Nephron (organoid): ENCODE measurements around the gene NRM.
A peak's percentile ranks its signal among the peaks of the same experiment; 100 is the strongest.

Experiments
- H3K27ac Mint-ChIP-seq, 3 experiments: 2 replicates each; pipeline ENCODE4 v1.8.0; 2020; ENCODE audit warnings: mixed read lengths in 3 of 3, mild to moderate bottlenecking in 2 of 3, moderate library complexity in 1 of 3
- H3K27me3 Mint-ChIP-seq: 2 replicates; pipeline ENCODE4 v1.8.0; 2021; ENCODE audit warnings: low read depth, mild to moderate bottlenecking, moderate library complexity, mixed read lengths
- H3K36me3 Mint-ChIP-seq: 2 replicates; pipeline ENCODE4 v1.8.0; 2020; ENCODE audit warnings: low read depth, mixed read lengths
- H3K4me1 Mint-ChIP-seq: 2 replicates; pipeline ENCODE4 v1.8.0; 2020; ENCODE audit warnings: mixed read lengths
- H3K4me3 Mint-ChIP-seq, 3 experiments: 2 replicates each; pipeline ENCODE4 v1.8.0; 2020; ENCODE audit warnings: mild to moderate bottlenecking in 3 of 3, mixed read lengths in 3 of 3, moderate library complexity in 2 of 3
- H3K9me3 Mint-ChIP-seq: 2 replicates; pipeline ENCODE4 v1.8.0; 2020; ENCODE audit warnings: mixed read lengths
- TF ChIP-seq, protein P1 (sequence below), 3 experiments: fragments of 200-600 bp; sonication (generic); IDR thresholded peaks; one replicate each; pipeline ENCODE4 v1.5.0; 2021; ENCODE audit warnings: antibody characterized with exemption in 3 of 3; ENCODE audit not compliant: unreplicated experiment in 3 of 3

NRM gene, protein sequence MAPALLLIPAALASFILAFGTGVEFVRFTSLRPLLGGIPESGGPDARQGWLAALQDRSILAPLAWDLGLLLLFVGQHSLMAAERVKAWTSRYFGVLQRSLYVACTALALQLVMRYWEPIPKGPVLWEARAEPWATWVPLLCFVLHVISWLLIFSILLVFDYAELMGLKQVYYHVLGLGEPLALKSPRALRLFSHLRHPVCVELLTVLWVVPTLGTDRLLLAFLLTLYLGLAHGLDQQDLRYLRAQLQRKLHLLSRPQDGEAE

DNA sequence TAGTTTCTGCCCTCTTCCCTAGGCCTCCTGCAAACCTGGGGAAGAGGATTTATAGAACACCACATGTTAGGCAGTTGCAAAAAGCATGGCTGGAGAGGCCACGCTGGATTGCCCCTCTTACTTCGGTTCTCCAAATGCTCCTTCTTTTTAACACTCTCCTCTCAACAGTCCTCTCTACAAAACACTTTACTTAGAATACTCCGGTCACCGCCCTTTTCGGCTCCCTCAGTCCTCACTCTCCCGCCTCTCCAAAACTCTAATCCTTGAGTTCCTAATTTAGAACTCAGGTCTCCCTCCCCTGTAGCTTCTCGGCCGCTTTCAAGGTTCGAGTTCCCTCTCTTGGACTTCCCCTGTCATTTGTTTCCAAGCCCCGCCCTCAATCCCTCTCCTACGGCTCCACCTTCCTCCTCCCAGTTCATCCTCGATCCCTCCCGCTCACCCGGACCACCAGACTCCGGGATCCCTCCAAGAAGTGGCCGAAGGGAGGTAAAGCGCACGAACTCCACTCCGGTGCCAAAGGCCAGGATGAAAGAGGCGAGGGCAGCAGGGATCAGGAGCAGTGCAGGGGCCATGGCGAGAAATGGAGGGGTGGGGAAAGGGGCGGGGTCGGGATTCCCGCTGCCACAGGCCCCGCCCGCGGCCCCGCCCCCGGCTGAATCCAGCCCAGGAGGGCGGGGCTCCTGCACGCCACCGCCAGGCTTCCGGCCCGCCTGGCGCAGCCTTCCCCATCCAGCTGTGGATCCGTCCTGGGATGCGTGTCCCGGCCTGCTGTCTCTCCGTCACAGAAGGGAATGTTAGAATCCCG is at the start of gene NRM:
TSS of gene NRM (minus strand) at position 582 of the 805 bp plus-strand sequence. CDS start at position 572, 10 bp downstream.
- peak within 1 kb of the TSS; percentile 94 to 96 (median 95) for H3K27ac Mint-ChIP-seq
- H3K36me3 Mint-ChIP-seq: no peaks in the 10 kb centered on the region
- peaks cover 3% of the 10 kb centered on the region for H3K27me3 Mint-ChIP-seq
- H3K9me3 Mint-ChIP-seq: no peaks in the 10 kb centered on the region
- H3K4me1 Mint-ChIP-seq: peaks cover 51% of the 10 kb centered on the region
- TF ChIP-seq, protein P1, sequence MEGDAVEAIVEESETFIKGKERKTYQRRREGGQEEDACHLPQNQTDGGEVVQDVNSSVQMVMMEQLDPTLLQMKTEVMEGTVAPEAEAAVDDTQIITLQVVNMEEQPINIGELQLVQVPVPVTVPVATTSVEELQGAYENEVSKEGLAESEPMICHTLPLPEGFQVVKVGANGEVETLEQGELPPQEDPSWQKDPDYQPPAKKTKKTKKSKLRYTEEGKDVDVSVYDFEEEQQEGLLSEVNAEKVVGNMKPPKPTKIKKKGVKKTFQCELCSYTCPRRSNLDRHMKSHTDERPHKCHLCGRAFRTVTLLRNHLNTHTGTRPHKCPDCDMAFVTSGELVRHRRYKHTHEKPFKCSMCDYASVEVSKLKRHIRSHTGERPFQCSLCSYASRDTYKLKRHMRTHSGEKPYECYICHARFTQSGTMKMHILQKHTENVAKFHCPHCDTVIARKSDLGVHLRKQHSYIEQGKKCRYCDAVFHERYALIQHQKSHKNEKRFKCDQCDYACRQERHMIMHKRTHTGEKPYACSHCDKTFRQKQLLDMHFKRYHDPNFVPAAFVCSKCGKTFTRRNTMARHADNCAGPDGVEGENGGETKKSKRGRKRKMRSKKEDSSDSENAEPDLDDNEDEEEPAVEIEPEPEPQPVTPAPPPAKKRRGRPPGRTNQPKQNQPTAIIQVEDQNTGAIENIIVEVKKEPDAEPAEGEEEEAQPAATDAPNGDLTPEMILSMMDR (IDR thresholded peaks at IDR 0.05; ENCODE audit: unreplicated experiment in 3 of 3): no peak
- H3K4me3 Mint-ChIP-seq: peak within 1 kb of the TSS; percentile 93 to 96 (median 94)

DNA sequence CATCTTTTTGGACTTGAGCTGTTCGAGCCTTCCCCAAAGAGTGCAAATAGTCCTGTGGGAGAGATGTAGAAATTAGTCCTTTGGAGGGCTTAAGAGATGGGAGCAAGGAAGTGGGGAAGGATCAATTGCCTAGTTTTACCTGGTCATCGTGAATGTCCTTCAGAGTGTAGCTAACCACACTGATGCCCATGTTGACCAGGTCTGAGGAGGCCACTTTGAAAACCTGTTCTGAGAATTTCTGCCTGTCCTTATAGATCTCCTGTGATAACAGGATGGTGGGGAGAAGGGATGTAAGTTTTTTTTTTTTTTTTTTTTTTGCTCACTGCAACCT is 49.7 kb upstream of the NRM start:
- Mint-ChIP-seq H3K27me3 (no peaks in the 10 kb centered on the region), H3K4me1 (peaks cover 26% of the 10 kb centered on the region), H3K9me3 (no peaks in the 10 kb centered on the region), H3K36me3 (peaks cover 52% of the 10 kb centered on the region), H3K4me3 (peak overlapping the region; percentile 78 to 98 (median 92)), H3K27ac (peak overlapping the region in 2 of 3 experiments; percentile 61 to 72)
- TF ChIP-seq, protein P1 (IDR thresholded peaks at IDR 0.05; ENCODE audit: unreplicated experiment in 3 of 3): no peak

DNA sequence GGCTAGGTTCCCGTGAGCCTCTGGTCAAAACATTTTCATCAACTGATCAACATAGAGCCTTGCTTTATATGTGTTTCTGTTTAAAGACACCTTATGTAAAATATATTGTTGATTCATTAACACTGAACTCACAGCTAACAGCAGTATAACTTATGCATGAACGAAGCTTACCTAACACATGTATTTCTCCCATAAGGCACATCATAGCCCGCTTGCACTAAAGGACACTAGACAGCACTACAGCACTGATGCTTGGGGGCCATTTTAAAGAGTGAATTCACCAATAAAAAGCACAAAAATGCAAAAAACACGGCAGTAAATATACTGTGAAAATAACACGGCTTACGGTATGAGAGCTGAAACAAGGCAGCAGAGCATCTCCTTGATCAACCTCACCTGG is 47.7 kb upstream of the NRM start:
- Mint-ChIP-seq H3K27ac (peak overlapping the region in 2 of 3 experiments; percentile 61 to 79), H3K4me1 (peaks cover 16% of the 10 kb centered on the region), H3K9me3 (no peaks in the 10 kb centered on the region), H3K36me3 (peaks cover 63% of the 10 kb centered on the region), H3K4me3 (peak overlapping the region; percentile 46 to 77 (median 47)), H3K27me3 (no peaks in the 10 kb centered on the region)
- TF ChIP-seq, protein P1 (IDR thresholded peaks at IDR 0.05; ENCODE audit: unreplicated experiment in 3 of 3): no peak

DNA sequence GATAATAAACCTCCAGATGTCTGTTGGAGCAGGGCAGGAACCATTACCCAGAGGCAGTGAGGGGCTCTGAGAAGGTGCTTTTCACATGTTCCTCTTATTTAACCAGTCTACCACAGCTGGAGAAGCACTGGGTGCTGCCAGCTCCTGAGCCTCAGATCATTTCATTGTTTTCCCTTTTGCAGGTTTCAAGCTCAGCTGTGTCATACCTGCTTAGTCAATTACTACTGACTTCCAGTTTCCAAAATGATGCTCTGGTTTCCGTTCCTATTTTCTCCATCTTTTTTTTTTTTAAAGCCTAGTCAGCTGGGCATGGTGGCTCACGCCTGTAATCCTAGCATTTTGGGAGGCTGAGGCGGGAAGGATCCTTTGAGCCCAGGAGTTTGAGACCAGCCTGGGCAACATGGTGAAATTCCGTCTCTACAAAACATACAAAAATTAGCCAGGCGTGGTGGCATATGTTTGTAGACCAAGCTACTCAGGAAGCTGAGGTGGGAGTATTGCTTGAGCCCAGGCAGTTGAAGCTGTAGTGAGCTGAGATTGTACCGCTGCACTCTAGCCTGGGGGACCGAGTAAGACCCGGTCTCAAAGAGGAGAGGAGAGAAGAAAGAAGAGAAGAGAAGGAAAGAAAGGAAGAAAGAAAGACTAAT is 45.0 kb upstream of the NRM start:
- H3K36me3 Mint-ChIP-seq: peaks cover 68% of the 10 kb centered on the region
- no peaks in the 10 kb centered on the region for H3K9me3 Mint-ChIP-seq
- H3K4me1 Mint-ChIP-seq: no peaks in the 10 kb centered on the region
- H3K4me3 Mint-ChIP-seq: peak overlapping the region in 1 of 3 experiments; percentile 51
- peak overlapping the region in 2 of 3 experiments; percentile 35 to 75 for H3K27ac Mint-ChIP-seq
- TF ChIP-seq, protein P1 (IDR thresholded peaks at IDR 0.05; ENCODE audit: unreplicated experiment in 3 of 3): no peak
- no peaks in the 10 kb centered on the region for H3K27me3 Mint-ChIP-seq

DNA sequence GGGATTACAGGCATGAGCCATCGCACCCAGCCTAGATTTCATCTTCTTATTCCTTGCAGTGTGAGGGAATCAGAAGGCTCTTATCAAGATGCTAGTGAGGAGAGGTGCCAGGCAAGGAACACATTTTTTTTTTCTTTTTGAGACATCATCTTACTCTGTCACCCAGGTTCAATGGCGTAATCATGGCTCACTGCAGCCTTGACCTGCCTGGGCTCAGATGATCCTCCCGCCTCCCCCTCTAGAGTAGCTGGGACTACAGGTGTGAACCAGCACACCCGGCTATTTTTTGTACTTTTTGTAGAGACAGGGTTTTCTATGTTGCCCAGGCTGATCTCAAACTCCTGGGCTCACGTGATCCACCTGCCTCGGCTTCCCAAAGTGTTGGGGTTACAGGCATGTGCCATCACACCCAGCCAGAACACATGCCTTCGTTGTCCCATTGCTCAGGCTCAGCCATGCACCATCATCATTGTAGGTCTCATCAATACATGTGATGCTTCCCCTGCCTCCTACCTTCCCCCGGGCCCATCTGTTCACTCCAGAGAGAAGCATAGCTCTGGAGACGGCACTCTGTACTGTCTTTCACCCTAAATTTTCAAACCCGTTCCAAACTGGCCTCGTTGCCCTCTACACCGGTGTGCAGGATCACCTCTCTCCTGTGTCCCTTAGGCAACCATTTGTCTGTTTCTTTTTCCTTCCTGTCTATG is 41.6 kb upstream of the NRM start:
- no peak overlapping the region for H3K4me3 Mint-ChIP-seq
- H3K27me3 Mint-ChIP-seq: no peaks in the 10 kb centered on the region
- no peak overlapping the region for H3K27ac Mint-ChIP-seq
- TF ChIP-seq, protein P1 (IDR thresholded peaks at IDR 0.05; ENCODE audit: unreplicated experiment in 3 of 3): no peak
- no peaks in the 10 kb centered on the region for H3K9me3 Mint-ChIP-seq
- H3K4me1 Mint-ChIP-seq: no peaks in the 10 kb centered on the region
- peaks cover 60% of the 10 kb centered on the region for H3K36me3 Mint-ChIP-seq
